HUES64 (cell line): Measurements from ENCODE around the gene CNPY2.
A peak's percentile ranks its signal among the peaks of the same experiment; 100 is the strongest.

Source experiments
- H3K27ac ChIP-seq: 2 replicates; pipeline ENCODE4 v1.7.0; 2013; ENCODE audit warnings: low read depth, low read length, inconsistent platforms
- H3K27me3 ChIP-seq: 2 replicates; pipeline ENCODE4 v1.6.1; 2013; ENCODE audit warnings: mild to moderate bottlenecking, low read length; ENCODE audit not compliant: insufficient read depth
- H3K36me3 ChIP-seq: 2 replicates; pipeline ENCODE4 v1.6.1; 2013; ENCODE audit warnings: mild to moderate bottlenecking, low read length; ENCODE audit not compliant: insufficient read depth
- H3K4me1 ChIP-seq: 2 replicates; pipeline ENCODE4 v1.6.1; 2013; ENCODE audit warnings: mild to moderate bottlenecking, low read length, moderate library complexity; ENCODE audit not compliant: insufficient read depth
- H3K4me3 ChIP-seq: 2 replicates; pipeline ENCODE4 v1.5.1; 2013; ENCODE audit warnings: mild to moderate bottlenecking, low read length, moderate library complexity
- H3K9ac ChIP-seq: 2 replicates; pipeline ENCODE4 v1.6.1; 2013; ENCODE audit warnings: mild to moderate bottlenecking, low read depth, low read length
- H3K9me3 ChIP-seq: 2 replicates; pipeline ENCODE4 v1.6.1; 2013; ENCODE audit warnings: low read depth, low read length; ENCODE audit not compliant: insufficient read depth
- WGBS: fragments of 150-250, 120-280 bp; methylation state at CpG from one replicate; pipeline ENCODE4 v1.1.7; 2013; ENCODE audit warnings: missing lambda C conversion rate; 5-methylcytosine and 5-hydroxymethylcytosine counted together

Gene CNPY2

DNA sequence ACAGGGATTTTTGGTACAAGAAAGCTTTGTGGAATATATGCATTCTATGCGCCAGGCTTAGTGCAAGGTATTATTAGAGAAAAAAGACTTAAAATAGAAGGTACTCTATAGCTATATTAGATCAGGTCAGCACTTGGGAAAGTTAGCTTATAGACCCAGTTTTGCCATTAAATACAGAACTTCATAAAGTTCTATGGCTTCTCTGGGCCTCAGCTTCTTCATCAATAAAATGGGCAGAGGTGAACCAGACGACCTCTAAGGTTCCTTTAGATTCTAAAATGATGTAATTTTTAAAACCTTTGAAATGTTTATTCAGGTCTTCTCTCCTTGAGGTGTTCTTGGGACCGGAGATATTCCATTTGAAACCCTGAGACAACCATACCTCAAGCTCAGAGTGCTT is 7.1 kb downstream of the CNPY2 start:
- peaks cover 81% of the 10 kb centered on the region for H3K36me3 ChIP-seq
- no peak overlapping the region for H3K27ac ChIP-seq
- 96% methylated on average over 3 of the region's 3 CpGs for WGBS

DNA sequence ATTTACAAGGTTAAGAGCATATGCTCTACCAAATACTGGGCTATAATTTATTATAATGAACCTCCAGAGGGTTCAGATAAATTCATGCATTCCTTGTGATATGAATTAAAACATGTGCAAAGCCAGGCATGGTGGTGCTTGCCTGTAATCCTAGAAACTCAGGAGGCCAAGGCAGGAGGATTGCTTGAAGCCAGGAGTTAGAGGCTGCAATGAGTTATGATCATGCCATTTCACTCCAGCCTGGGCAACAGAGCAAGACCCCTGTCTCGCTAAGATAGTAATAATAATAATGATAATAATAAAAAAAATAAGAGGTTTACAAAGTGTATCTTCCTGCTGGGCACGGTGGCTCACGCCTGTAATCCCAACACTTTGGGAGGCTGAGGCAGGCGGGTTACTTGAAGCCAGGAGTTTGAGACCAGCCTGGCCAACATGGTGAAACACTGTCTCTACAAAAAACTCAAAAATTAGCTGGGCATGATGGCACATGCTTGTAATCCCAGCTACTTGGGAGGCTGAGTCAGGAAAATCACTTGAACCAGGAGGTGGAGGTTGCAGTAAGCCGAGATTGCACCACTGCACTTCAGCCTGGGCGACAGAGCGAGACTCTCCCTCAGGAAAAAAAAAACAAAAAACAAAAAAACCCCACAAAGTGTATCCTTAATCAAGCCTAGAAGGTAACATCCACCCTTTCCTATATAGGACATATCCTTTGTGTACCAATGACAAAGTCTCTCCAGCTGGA is 8.4 kb downstream of the CNPY2 start:
- Histone ChIP-seq H3K4me3 (no peak overlapping the region), H3K4me1 (no peaks in the 10 kb centered on the region), H3K9me3 (no peaks in the 10 kb centered on the region), H3K27ac (no peak overlapping the region), H3K27me3 (no peaks in the 10 kb centered on the region), H3K36me3 (peaks cover 71% of the 10 kb centered on the region), H3K9ac (no peak overlapping the region)
- WGBS, result 98% methylated on average over 6 of the region's 7 CpGs

More for the DNA sequence above, 7.1 kb downstream of the CNPY2 start:
- Histone ChIP-seq H3K27me3 (no peaks in the 10 kb centered on the region), H3K9ac (no peak overlapping the region), H3K9me3 (no peaks in the 10 kb centered on the region), H3K4me3 (no peak overlapping the region), H3K4me1 (no peaks in the 10 kb centered on the region)

GRCh38 chr12:56304872-56305590 is 10.8 kb downstream of the CNPY2 start:
- Histone ChIP-seq H3K4me3 (no peak overlapping the region), H3K36me3 (peaks cover 59% of the 10 kb centered on the region), H3K4me1 (peaks cover 8% of the 10 kb centered on the region; the same call in 1 of the 2 replicates), H3K9me3 (no peaks in the 10 kb centered on the region), H3K27me3 (no peaks in the 10 kb centered on the region), H3K27ac (no peak overlapping the region), H3K9ac (no peak overlapping the region)
- WGBS, result 95% methylated on average over 6 of the region's 8 CpGs

GRCh38 chr12:56304276-56304675 is 11.5 kb downstream of the CNPY2 start:
- 92% methylated on average over 3 of the region's 3 CpGs for WGBS
- Histone ChIP-seq H3K9me3 (no peaks in the 10 kb centered on the region), H3K36me3 (peaks cover 54% of the 10 kb centered on the region), H3K27me3 (no peaks in the 10 kb centered on the region), H3K9ac (no peak overlapping the region), H3K27ac (no peak overlapping the region), H3K4me1 (peaks cover 9% of the 10 kb centered on the region), H3K4me3 (no peak overlapping the region)

DNA sequence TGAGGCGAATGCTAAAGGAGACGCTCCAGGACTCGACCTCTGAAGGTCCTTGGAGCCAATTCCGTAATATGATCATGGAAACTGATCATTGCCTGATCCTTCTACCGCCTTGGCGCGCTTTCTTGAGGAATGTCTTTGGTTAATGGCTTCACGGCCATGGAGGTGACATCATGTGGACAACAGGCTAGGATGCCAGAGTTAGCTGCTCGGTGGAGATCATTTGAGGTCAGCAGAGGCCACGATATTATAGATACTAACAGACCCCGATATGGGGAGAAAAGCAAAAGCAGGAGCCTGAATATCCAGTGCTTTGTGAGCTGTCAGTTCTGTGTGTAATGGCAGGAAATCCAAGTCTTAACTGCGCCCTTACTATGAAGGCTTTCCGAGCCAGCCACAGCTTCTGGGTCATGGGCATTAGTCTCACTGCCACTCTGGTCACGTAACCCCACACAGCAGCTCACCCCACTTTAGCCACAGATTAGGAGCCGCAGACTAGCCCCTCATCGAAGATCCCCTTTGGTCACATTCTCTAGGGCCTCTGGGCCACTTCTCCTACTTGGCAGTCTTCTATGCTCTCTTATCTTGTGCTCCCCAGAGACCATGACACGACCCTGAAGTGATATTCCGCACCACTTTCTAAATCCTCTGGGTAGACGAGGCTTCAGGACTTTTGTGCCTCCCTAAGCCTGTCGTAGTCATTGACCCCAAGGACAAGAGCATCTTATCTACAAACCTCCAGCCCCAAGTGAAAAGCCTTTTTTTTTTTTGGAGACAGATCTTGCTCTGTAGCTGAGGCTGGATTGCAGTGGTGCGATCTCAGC is 14.9 kb downstream of the CNPY2 start:
- 63% methylated on average over 21 of the region's 21 CpGs for WGBS
- H3K36me3 ChIP-seq, result peaks cover 40% of the 10 kb centered on the region
- H3K9me3 ChIP-seq, result no peaks in the 10 kb centered on the region
- H3K4me1 ChIP-seq, result peaks cover 14% of the 10 kb centered on the region
- peak overlapping the region; percentile 85 for H3K27ac ChIP-seq
- H3K9ac ChIP-seq, result peak overlapping the region; percentile 70
- no peaks in the 10 kb centered on the region for H3K27me3 ChIP-seq
- peak overlapping the region; percentile 97 for H3K4me3 ChIP-seq

DNA sequence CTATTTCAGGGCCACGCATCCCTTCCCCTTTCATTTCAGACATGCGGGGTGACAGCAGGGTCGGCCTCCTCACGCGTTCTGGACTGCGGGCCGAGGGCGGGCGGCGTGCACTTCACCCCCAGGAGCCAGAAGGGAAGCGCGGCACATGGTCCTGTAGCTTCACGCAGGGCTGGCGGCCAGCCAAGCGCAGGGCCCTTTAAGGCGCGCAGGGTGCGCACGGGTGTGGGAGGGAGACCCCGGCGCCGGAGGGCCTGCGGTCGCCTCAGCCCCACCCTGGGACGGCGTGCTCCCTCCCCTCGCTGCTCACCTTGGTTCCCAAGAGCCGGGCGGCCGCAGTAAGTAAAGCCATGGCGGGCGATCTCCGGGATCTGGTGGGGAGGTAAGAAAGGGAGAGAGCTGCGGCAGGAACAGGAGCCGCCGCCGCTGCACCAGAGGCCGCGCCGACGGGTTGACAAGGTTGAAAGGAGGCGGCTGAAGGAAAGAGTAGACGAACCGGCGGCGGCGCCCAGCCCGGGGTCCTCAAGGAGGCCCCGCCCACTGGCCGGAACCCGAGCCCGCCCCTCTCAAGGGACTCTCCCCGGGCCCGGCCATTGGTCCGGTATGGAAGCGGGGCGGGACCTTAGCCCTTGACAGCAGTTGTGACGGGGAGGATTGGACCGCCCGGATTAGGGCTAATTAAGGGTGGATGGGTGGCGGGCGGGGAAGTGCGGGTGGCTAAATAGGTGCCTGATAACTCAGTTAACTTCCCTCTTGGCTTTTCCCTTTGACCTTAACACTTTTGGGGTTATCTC is 15.7 kb downstream of the CNPY2 start, which contains the start of gene CS:
Gene CS (minus strand): TSS at position 478 of the 791 bp plus-strand sequence. CDS start 129 bp downstream, at position 349.
- Histone ChIP-seq H3K9me3 (no peaks in the 10 kb centered on the region), H3K27ac (peak within 1 kb of the TSS; percentile 85), H3K27me3 (no peaks in the 10 kb centered on the region), H3K36me3 (peaks cover 32% of the 10 kb centered on the region), H3K4me3 (peak within 1 kb of the TSS; percentile 97), H3K4me1 (peaks cover 14% of the 10 kb centered on the region), H3K9ac (peak within 1 kb of the TSS; percentile 87)
- under 1% methylated on average over 60 of the region's 63 CpGs for WGBS

GRCh38 chr12:56299308-56299852 is 16.4 kb downstream of the CNPY2 start:
- no peaks in the 10 kb centered on the region for H3K9me3 ChIP-seq
- 12% methylated on average over 10 of the region's 10 CpGs for WGBS

DNA sequence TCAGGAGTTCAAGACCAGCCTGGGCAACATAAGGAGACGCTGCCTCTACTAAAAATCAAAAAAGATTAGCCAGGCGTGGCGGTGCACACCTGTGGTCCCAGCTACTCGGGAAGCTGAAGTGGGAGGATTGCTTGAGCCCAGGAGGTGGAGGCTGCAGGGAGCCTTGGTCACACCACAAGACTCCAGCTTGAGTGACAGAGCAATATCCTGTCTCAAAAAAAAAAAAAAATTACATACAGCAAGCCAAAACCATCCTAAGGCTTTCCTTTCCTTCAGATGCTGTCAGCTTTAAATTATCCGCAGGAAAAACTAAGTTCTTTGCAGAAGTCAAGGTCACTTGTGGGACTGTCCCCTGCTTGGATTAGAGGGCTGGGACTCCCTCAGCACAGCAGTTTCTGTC is 17.0 kb downstream of the CNPY2 start:
- Histone ChIP-seq H3K4me1 (peaks cover 14% of the 10 kb centered on the region), H3K4me3 (peak overlapping the region; percentile 97), H3K27me3 (no peaks in the 10 kb centered on the region), H3K27ac (no peak overlapping the region), H3K9ac (peak overlapping the region; percentile 87), H3K9me3 (no peaks in the 10 kb centered on the region), H3K36me3 (peaks cover 25% of the 10 kb centered on the region)
- WGBS, result 88% methylated on average over 5 of the region's 5 CpGs

More at GRCh38 chr12:56299308-56299852, 16.4 kb downstream of the CNPY2 start:
- Histone ChIP-seq H3K27ac (peak overlapping the region; percentile 70), H3K36me3 (peaks cover 30% of the 10 kb centered on the region), H3K27me3 (no peaks in the 10 kb centered on the region), H3K4me3 (peak overlapping the region; percentile 97), H3K9ac (peak overlapping the region; percentile 87), H3K4me1 (peaks cover 14% of the 10 kb centered on the region)

- H3K4me3 ChIP-seq, result no peak overlapping the region
- WGBS, result 95% methylated on average over 8 of the region's 8 CpGs
- peaks cover 25% of the 10 kb centered on the region for H3K36me3 ChIP-seq
- H3K27me3 ChIP-seq, result no peaks in the 10 kb centered on the region
- peaks cover 14% of the 10 kb centered on the region for H3K4me1 ChIP-seq
- no peak overlapping the region for H3K9ac ChIP-seq
- H3K27ac ChIP-seq, result no peak overlapping the region
- H3K9me3 ChIP-seq, result no peaks in the 10 kb centered on the region
Measured at GRCh38 chr12:56297400-56297799, 18.4 kb downstream of the CNPY2 start.

GRCh38 chr12:56296295-56296694 is 19.5 kb downstream of the CNPY2 start:
- Histone ChIP-seq H3K27ac (no peak overlapping the region), H3K36me3 (peaks cover 26% of the 10 kb centered on the region)

More at GRCh38 chr12:56296295-56296694, 19.5 kb downstream of the CNPY2 start:
- H3K4me3 ChIP-seq, result no peak overlapping the region
- peaks cover 14% of the 10 kb centered on the region for H3K4me1 ChIP-seq
- H3K27me3 ChIP-seq, result no peaks in the 10 kb centered on the region
- H3K9me3 ChIP-seq, result no peaks in the 10 kb centered on the region
- 93% methylated on average over 5 of the region's 5 CpGs for WGBS
- H3K9ac ChIP-seq, result no peak overlapping the region
